GM23338 (cell line): ENCODE results near the gene UCP3. TPM values are rescaled to one million over a fixed set of nuclear protein-coding genes. Genes with fewer than 3 reads are reported as not detected.

Experiments used
- CTCF ChIP-seq, 2 experiments: fragments of 200-600 bp in 1 of 2; sonication (generic) in 1 of 2; conservative IDR thresholded peaks; 2 replicates each; pipeline versions ENCODE4 v1.5.1 to v1.6.1; 2016 to 2017; ENCODE audit warnings: antibody characterized with exemption in 2 of 2, low read depth in 2 of 2, mild to moderate bottlenecking in 2 of 2, moderate library complexity in 1 of 2
- ETS1 ChIP-seq: IDR thresholded peaks from 2 replicates; pipeline ENCODE4 v1.6.1; 2016; ENCODE audit warnings: antibody characterized with exemption
- EZH2 ChIP-seq: fragments of 200-600 bp; sonication (generic); IDR thresholded peaks from one replicate; pipeline ENCODE4 v1.8.0; 2017; ENCODE audit warnings: antibody characterized with exemption, mild to moderate bottlenecking, low read depth; ENCODE audit not compliant: unreplicated experiment
- EZH2phosphoT487 ChIP-seq: fragments of 200-600 bp; sonication (generic); IDR thresholded peaks from one replicate; pipeline ENCODE4 v1.8.1; 2018; ENCODE audit warnings: antibody characterized with exemption; ENCODE audit not compliant: unreplicated experiment
- JUNB ChIP-seq: IDR thresholded peaks from one replicate; pipeline ENCODE4 v1.6.1; 2016; ENCODE audit warnings: antibody characterized with exemption; ENCODE audit not compliant: unreplicated experiment
- NANOG ChIP-seq: IDR thresholded peaks from 2 replicates; pipeline ENCODE4 v1.6.1; 2016; ENCODE audit warnings: antibody characterized with exemption, borderline replicate concordance
- POLR2AphosphoS5 ChIP-seq: IDR thresholded peaks from 2 replicates; pipeline ENCODE4 v1.6.1; 2016; ENCODE audit warnings: antibody characterized with exemption, low read depth
- REST ChIP-seq: IDR thresholded peaks from one replicate; pipeline ENCODE4 v1.6.1; 2018; ENCODE audit warnings: antibody characterized with exemption; ENCODE audit not compliant: unreplicated experiment
- STAT1 ChIP-seq: IDR thresholded peaks from one replicate; pipeline ENCODE4 v1.6.1; 2016; ENCODE audit warnings: antibody characterized with exemption; ENCODE audit not compliant: unreplicated experiment
- ZNF331 ChIP-seq: fragments of 250-450 bp; sonication (Bioruptor Pico); IDR thresholded peaks from 2 replicates; pipeline ENCODE4 v1.5.0; 2020; ENCODE audit warnings: low read depth, mild to moderate bottlenecking, moderate library complexity
- polyA plus RNA-seq: library from polyadenylated mRNA; unstranded; fragments of >200 nt; fragmentation: Nextera tagmentation; extraction: Ambion mirVana; gene quantifications from 2 replicates; pipeline ENCODE4 v1.2.1, GENCODE V29; 2016
- total RNA-seq: library from RNA; depleted of rRNA; stranded (reverse); fragments of >200 nt; shearing (Covaris generic); gene quantifications from 2 replicates; pipeline ENCODE4 v1.2.3, GENCODE V29; 2014
- TF ChIP-seq, protein P1 (sequence below): fragments of 250-450 bp; sonication (Bioruptor Pico); IDR thresholded peaks from 2 replicates; pipeline ENCODE4 v1.5.0; 2020; ENCODE audit warnings: mild to moderate bottlenecking, moderate library complexity

UCP3 gene
- total and polyA plus RNA-seq, 2 experiments from 2014 or later, result 0.21 to 0.40 TPM

GRCh38 chr11:74037309-74037708 is 28.4 kb upstream of the UCP3 start (continued):
- TF ChIP-seq, protein P1, sequence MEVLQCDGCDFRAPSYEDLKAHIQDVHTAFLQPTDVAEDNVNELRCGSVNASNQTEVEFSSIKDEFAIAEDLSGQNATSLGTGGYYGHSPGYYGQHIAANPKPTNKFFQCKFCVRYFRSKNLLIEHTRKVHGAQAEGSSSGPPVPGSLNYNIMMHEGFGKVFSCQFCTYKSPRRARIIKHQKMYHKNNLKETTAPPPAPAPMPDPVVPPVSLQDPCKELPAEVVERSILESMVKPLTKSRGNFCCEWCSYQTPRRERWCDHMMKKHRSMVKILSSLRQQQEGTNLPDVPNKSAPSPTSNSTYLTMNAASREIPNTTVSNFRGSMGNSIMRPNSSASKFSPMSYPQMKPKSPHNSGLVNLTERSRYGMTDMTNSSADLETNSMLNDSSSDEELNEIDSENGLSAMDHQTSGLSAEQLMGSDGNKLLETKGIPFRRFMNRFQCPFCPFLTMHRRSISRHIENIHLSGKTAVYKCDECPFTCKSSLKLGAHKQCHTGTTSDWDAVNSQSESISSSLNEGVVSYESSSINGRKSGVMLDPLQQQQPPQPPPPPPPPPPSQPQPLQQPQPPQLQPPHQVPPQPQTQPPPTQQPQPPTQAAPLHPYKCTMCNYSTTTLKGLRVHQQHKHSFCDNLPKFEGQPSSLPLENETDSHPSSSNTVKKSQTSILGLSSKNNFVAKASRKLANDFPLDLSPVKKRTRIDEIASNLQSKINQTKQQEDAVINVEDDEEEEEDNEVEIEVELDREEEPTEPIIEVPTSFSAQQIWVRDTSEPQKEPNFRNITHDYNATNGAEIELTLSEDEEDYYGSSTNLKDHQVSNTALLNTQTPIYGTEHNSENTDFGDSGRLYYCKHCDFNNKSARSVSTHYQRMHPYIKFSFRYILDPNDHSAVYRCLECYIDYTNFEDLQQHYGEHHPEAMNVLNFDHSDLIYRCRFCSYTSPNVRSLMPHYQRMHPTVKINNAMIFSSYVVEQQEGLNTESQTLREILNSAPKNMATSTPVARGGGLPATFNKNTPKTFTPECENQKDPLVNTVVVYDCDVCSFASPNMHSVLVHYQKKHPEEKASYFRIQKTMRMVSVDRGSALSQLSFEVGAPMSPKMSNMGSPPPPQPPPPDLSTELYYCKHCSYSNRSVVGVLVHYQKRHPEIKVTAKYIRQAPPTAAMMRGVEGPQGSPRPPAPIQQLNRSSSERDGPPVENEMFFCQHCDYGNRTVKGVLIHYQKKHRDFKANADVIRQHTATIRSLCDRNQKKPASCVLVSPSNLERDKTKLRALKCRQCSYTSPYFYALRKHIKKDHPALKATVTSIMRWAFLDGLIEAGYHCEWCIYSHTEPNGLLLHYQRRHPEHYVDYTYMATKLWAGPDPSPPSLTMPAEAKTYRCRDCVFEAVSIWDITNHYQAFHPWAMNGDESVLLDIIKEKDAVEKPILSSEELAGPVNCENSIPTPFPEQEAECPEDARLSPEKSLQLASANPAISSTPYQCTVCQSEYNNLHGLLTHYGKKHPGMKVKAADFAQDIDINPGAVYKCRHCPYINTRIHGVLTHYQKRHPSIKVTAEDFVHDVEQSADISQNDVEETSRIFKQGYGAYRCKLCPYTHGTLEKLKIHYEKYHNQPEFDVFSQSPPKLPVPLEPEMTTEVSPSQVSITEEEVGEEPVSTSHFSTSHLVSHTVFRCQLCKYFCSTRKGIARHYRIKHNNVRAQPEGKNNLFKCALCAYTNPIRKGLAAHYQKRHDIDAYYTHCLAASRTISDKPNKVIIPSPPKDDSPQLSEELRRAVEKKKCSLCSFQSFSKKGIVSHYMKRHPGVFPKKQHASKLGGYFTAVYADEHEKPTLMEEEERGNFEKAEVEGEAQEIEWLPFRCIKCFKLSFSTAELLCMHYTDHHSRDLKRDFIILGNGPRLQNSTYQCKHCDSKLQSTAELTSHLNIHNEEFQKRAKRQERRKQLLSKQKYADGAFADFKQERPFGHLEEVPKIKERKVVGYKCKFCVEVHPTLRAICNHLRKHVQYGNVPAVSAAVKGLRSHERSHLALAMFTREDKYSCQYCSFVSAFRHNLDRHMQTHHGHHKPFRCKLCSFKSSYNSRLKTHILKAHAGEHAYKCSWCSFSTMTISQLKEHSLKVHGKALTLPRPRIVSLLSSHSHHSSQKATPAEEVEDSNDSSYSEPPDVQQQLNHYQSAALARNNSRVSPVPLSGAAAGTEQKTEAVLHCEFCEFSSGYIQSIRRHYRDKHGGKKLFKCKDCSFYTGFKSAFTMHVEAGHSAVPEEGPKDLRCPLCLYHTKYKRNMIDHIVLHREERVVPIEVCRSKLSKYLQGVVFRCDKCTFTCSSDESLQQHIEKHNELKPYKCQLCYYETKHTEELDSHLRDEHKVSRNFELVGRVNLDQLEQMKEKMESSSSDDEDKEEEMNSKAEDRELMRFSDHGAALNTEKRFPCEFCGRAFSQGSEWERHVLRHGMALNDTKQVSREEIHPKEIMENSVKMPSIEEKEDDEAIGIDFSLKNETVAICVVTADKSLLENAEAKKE, result no peak
- TF ChIP-seq EZH2phosphoT487, result no peak
- TF ChIP-seq STAT1, result no peak
- no peak for TF ChIP-seq JUNB
- TF ChIP-seq CTCF (conservative IDR thresholded peaks at IDR 0.05; ENCODE audit: low read depth in 2 of 2), result no peak
- TF ChIP-seq REST, result no peak
- no peak for TF ChIP-seq ETS1
- no peak for TF ChIP-seq ZNF331 (CRISPR knock-in tag)
- no peak for TF ChIP-seq NANOG
- TF ChIP-seq POLR2AphosphoS5, result no peak
- TF ChIP-seq EZH2, result no peak
